Testis (tissue), 3 donors: ENCODE measurements around the gene ADAMTSL2. TPM values are rescaled to one million over a fixed set of nuclear protein-coding genes. Genes with fewer than 3 reads are reported as not detected.

Source experiments
- DNase-seq: peaks from one replicate; pipeline ENCODE4 v3.0.0-alpha.2; 2019
- H3K27ac ChIP-seq, 2 donors: fragments of 200-600 bp; sonication (generic); one replicate each; pipeline ENCODE4 v1.5.1; 2019
- H3K27me3 ChIP-seq: fragments of 200-600 bp; sonication (generic); one replicate; pipeline ENCODE4 v1.5.1; 2019
- H3K36me3 ChIP-seq: fragments of 200-600 bp; sonication (generic); one replicate; pipeline ENCODE4 v1.5.1; 2017; ENCODE audit warnings: low read depth; ENCODE audit errors: missing control alignments
- H3K4me1 ChIP-seq: fragments of 200-600 bp; sonication (generic); one replicate; pipeline ENCODE4 v1.5.1; 2019
- H3K4me3 ChIP-seq, 2 donors: fragments of 200-600 bp; sonication (generic); one replicate each; pipeline ENCODE4 v1.5.1; 2017 to 2019
- H3K9me3 ChIP-seq: fragments of 200-600 bp; sonication (generic); one replicate; pipeline ENCODE4 v1.5.1; 2017
- POLR2A ChIP-seq: fragments of 450-650 bp; IDR thresholded peaks from one replicate; pipeline ENCODE4 v1.6.1; 2017; ENCODE audit warnings: antibody characterized with exemption, mild to moderate bottlenecking, moderate library complexity
- WGBS, 2 donors: methylation state at CpG; one replicate each; pipeline ENCODE4 v1.1.5; 2018; 5-methylcytosine and 5-hydroxymethylcytosine counted together
- intact Hi-C: fragments of 100-400 bp; cut with DNase I; formaldehyde crosslinking; loops from one replicate; pipeline ENCODE4 v1.15.1; 2023; ENCODE audit warnings: low total_unique reads
- polyA plus RNA-seq: library from polyadenylated mRNA; stranded (reverse); fragments of 350-450 nt; fragmentation: Illumina TruSeq; extraction: RNeasy Lipid Tissue Mini Kit (QIAGEN cat#74804); gene quantifications from one replicate; pipeline ENCODE4 v1.2.3, GENCODE V29; 2014; ENCODE audit warnings: low read depth, low replicate concordance; ENCODE audit not compliant: insufficient read depth
- total RNA-seq, 2 donors: library from RNA; depleted of rRNA; stranded (reverse); fragments of >200 nt; gene quantifications; one replicate each; pipeline ENCODE4 v1.2.3, GENCODE V29; 2016
- TF ChIP-seq, protein P1 (sequence below), 3 experiments: fragments of 450-650 bp in 2 of 3; fragments of 200-600 bp in 1 of 3; sonication (generic) in 1 of 3; IDR thresholded peaks; one replicate each; pipeline ENCODE4 v1.5.1; 2016 to 2019; ENCODE audit warnings: antibody characterized with exemption in 3 of 3, mild to moderate bottlenecking in 2 of 3, moderate library complexity in 1 of 3

Gene ADAMTSL2
- total and polyA plus RNA-seq, 3 donors from 2014 or later = 3.8 to 11.1 (median 9.4) TPM

DNA sequence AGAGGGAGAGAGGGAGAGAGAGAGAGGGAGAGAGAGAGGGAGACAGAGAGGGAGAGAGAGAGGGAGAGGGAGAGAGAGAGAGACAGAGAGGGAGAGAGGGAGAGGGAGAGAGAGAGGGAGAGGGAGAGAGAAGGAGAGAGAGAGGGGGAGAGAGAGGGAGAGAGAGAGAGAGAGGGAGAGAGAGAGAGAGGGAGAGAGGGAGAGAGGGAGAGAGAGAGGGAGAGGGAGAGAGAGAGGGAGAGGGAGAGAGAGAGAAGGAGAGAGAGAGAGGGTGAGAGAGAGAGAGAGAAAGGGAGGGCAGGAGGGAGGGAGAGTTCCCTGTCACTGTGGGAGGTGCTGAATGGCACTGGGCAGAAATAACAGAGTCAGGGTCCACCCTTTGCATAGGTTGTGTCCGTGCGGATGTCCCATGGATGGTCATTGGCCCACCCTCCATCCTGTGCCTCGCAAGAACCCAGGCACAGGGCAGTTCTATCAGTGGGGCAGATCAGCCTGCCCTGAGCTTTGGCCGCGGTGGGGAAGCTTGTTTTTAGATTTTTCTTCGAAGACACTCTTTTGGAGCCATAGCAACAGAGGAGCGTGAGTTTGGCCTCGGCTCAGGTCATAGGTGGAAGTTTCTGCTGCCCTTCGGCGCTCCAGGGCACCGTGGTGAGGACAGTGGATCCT is 30.1 kb downstream of the ADAMTSL2 start:
- WGBS, 2 donors = 62 to 73% methylated on average over 11 of the region's 11 CpGs
- Histone ChIP-seq H3K27ac (no peak overlapping the region), H3K36me3 (no peaks in the 10 kb centered on the region), H3K4me3 (no peak overlapping the region), H3K4me1 (peaks cover 33% of the 10 kb centered on the region), H3K27me3 (no peaks in the 10 kb centered on the region), H3K9me3 (no peaks in the 10 kb centered on the region)
- no peak for DNase-seq
- intact Hi-C loops = loop anchor here (5.0 kb wide), 1 partner anchor 47 kb away; no protein-coding TSS in a partner anchor
- TF ChIP-seq, protein P1, sequence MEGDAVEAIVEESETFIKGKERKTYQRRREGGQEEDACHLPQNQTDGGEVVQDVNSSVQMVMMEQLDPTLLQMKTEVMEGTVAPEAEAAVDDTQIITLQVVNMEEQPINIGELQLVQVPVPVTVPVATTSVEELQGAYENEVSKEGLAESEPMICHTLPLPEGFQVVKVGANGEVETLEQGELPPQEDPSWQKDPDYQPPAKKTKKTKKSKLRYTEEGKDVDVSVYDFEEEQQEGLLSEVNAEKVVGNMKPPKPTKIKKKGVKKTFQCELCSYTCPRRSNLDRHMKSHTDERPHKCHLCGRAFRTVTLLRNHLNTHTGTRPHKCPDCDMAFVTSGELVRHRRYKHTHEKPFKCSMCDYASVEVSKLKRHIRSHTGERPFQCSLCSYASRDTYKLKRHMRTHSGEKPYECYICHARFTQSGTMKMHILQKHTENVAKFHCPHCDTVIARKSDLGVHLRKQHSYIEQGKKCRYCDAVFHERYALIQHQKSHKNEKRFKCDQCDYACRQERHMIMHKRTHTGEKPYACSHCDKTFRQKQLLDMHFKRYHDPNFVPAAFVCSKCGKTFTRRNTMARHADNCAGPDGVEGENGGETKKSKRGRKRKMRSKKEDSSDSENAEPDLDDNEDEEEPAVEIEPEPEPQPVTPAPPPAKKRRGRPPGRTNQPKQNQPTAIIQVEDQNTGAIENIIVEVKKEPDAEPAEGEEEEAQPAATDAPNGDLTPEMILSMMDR (IDR thresholded peaks at IDR 0.05) = peak in 1 of 3 experiments; percentile 10
- TF ChIP-seq POLR2A = no peak

DNA sequence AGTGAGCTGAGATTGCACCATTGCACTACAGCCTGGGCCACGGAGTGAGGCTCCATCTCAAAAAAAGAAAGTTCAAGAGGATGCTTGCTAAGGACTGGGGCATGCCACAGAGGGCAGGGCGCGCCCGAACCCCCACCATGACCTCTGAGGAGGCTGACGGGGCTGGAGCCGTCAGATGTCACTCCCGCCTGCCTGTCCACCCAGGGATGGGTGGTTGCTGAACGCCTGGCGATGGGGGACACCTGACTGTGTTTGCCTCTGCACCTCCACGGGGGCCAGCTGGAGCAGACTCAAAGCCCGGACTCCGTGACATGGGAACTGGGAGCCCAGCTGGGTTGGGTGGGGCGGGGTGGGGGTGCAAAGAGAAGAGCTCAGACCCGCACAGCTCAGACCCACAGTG is 31.9 kb downstream of the ADAMTSL2 start:
- no peak for TF ChIP-seq POLR2A
- TF ChIP-seq, protein P1 (IDR thresholded peaks at IDR 0.05) = no peak
- Histone ChIP-seq H3K4me3 (no peak overlapping the region), H3K9me3 (no peaks in the 10 kb centered on the region), H3K27me3 (no peaks in the 10 kb centered on the region), H3K36me3 (no peaks in the 10 kb centered on the region), H3K27ac (no peak overlapping the region), H3K4me1 (peaks cover 21% of the 10 kb centered on the region)
- 92 to 95% methylated on average over 13 to 14 of the region's 14 CpGs for WGBS, 2 donors
- no peak for DNase-seq
- intact Hi-C loops = loop anchor here (5.0 kb wide), 1 partner anchor 49 kb away; no protein-coding TSS in a partner anchor

DNA sequence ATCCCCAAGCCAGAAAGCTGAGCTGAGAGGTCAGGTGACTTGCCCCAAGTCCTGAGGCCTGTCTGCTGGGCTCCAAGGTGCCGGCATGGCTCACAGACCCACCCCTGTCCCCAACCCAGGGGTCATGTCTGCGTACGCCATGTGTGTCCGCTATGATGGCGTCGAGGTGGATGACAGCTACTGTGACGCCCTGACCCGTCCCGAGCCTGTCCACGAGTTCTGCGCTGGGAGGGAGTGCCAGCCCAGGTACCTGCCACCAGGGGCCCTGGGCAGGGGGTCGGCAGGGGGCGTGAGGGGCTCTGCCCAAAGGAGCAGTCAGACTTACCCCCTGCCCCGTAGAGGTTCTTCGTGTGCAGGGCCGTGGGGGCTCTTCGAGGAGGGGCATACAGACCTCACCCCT is 32.3 kb downstream of the ADAMTSL2 start:
- Histone ChIP-seq H3K9me3 (no peaks in the 10 kb centered on the region), H3K27me3 (no peaks in the 10 kb centered on the region), H3K27ac (no peak overlapping the region), H3K36me3 (no peaks in the 10 kb centered on the region), H3K4me3 (no peak overlapping the region), H3K4me1 (peaks cover 21% of the 10 kb centered on the region)
- intact Hi-C loops = loop anchor here (5.0 kb wide), 1 partner anchor 50 kb away; no protein-coding TSS in a partner anchor
- TF ChIP-seq POLR2A = no peak
- TF ChIP-seq, protein P1 (IDR thresholded peaks at IDR 0.05) = no peak
- DNase-seq = no peak
- 96 to 100% methylated on average over 1 to 17 of the region's 17 CpGs for WGBS, 2 donors

DNA sequence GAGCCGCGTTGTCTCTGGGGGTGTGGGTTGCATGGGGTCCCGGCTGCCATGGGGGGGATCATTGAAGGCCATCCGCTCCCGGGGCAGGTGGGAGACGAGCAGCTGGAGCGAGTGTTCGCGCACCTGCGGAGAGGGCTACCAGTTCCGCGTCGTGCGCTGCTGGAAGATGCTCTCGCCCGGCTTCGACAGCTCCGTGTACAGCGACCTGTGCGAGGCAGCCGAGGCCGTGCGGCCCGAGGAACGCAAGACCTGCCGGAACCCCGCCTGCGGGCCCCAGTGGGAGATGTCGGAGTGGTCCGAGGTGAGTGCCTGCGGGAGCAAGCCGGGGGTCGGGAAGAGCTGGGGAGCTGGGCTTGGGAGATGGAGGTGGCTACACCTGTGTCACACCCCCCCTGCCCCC is 33.7 kb downstream of the ADAMTSL2 start:
- intact Hi-C loops = loop anchor here (5.0 kb wide), 1 partner anchor 51 kb away; no protein-coding TSS in a partner anchor
- 91% methylated on average over 27 to 30 of the region's 33 CpGs for WGBS, 2 donors
- no peak overlapping the region for H3K27ac ChIP-seq
- no peak for DNase-seq
- no peaks in the 10 kb centered on the region for H3K36me3 ChIP-seq
- TF ChIP-seq POLR2A = no peak
- TF ChIP-seq, protein P1 (IDR thresholded peaks at IDR 0.05) = no peak
- no peaks in the 10 kb centered on the region for H3K27me3 ChIP-seq
- H3K4me1 ChIP-seq = peaks cover 27% of the 10 kb centered on the region
- H3K9me3 ChIP-seq = no peaks in the 10 kb centered on the region
- no peak overlapping the region for H3K4me3 ChIP-seq
